Loucy (cell line): Measurements from ENCODE around the gene FNDC3A.

ENCODE experiments used
- H2AFZ ChIP-seq: fragments of 200-600 bp; sonication (generic); 2 replicates; pipeline ENCODE4 v1.6.0; 2016; ENCODE audit warnings: antibody characterized with exemption, mild to moderate bottlenecking, low read length, moderate library complexity
- H3F3A ChIP-seq: fragments of 200-600 bp; 2 replicates; pipeline ENCODE4 v1.6.0; 2016; ENCODE audit warnings: antibody characterized with exemption, low read depth, mild to moderate bottlenecking
- H3K27me3 ChIP-seq: fragments of 200-600 bp; sonication (generic); 2 replicates; pipeline ENCODE4 v1.6.1; 2014; ENCODE audit warnings: low read length, mild to moderate bottlenecking; ENCODE audit not compliant: insufficient read depth, poor library complexity, severe bottlenecking
- H3K36me3 ChIP-seq: fragments of 200-600 bp; sonication (generic); 2 replicates; pipeline ENCODE4 v1.6.1; 2016; ENCODE audit warnings: low read length; ENCODE audit not compliant: insufficient read depth
- H3K4me1 ChIP-seq: fragments of 200-600 bp; sonication (generic); 2 replicates; pipeline ENCODE4 v1.5.1; 2014; ENCODE audit warnings: low read length, mild to moderate bottlenecking; ENCODE audit not compliant: insufficient read depth, poor library complexity, severe bottlenecking
- H3K4me2 ChIP-seq: fragments of 200-600 bp; sonication (generic); 2 replicates; pipeline ENCODE4 v1.6.0; 2014; ENCODE audit warnings: antibody characterized with exemption, low read length, low read depth, mild to moderate bottlenecking; ENCODE audit not compliant: poor library complexity, severe bottlenecking
- H3K4me3 ChIP-seq: fragments of 200-600 bp; sonication (generic); 2 replicates; pipeline ENCODE4 v1.5.1; 2014; ENCODE audit warnings: low read length, mild to moderate bottlenecking, mixed read lengths; ENCODE audit not compliant: poor library complexity, severe bottlenecking
- H3K79me2 ChIP-seq: fragments of 200-600 bp; sonication (generic); 2 replicates; pipeline ENCODE4 v1.6.1; 2014; ENCODE audit warnings: low read length; ENCODE audit not compliant: insufficient read depth
- H3K9ac ChIP-seq: fragments of 200-600 bp; sonication (generic); 2 replicates; pipeline ENCODE4 v1.6.0; 2014; ENCODE audit warnings: mild to moderate bottlenecking, low read depth, low read length, moderate library complexity; ENCODE audit not compliant: poor library complexity, severe bottlenecking
- H3K9me2 ChIP-seq: fragments of 200-600 bp; sonication (generic); replicated peaks from 2 replicates; pipeline ENCODE4 v1.6.1; 2016; ENCODE audit warnings: low read depth, low read length, mixed read lengths
- H3K9me3 ChIP-seq: fragments of 200-600 bp; sonication (generic); 2 replicates; pipeline ENCODE4 v1.6.1; 2014; ENCODE audit warnings: mild to moderate bottlenecking, antibody characterized with exemption, low read length, low read depth; ENCODE audit not compliant: insufficient read depth
- H4K20me1 ChIP-seq: fragments of 200-600 bp; sonication (generic); 2 replicates; pipeline ENCODE4 v1.6.0; 2014; ENCODE audit warnings: antibody characterized with exemption, low read length, mild to moderate bottlenecking; ENCODE audit not compliant: insufficient read depth, poor library complexity, severe bottlenecking
- EZH2phosphoT487 ChIP-seq: fragments of 200-600 bp; IDR thresholded peaks from 2 replicates; pipeline ENCODE4 v1.6.1; 2018; ENCODE audit warnings: antibody characterized with exemption, mild to moderate bottlenecking, moderate library complexity, borderline replicate concordance
- TF ChIP-seq, protein P1 (sequence below): fragments of 200-600 bp; sonication (generic); conservative IDR thresholded peaks from 2 replicates; pipeline ENCODE4 v1.5.1; 2014; ENCODE audit warnings: mild to moderate bottlenecking, antibody characterized with exemption, low read length

Gene FNDC3A

GRCh38 chr13:49217962-49218492, 242.3 kb downstream of the FNDC3A start:
- H3K4me3 ChIP-seq = no peak overlapping the region

GRCh38 chr13:49218493-49219051, 242.9 kb downstream of the FNDC3A start:
- Histone ChIP-seq H3K4me3 (no peak overlapping the region), H3K36me3 (no peaks in the 10 kb centered on the region), H3K79me2 (no peaks in the 10 kb centered on the region), H3F3A (no peaks in the 10 kb centered on the region), H2AFZ (no peak overlapping the region), H3K4me2 (no peak overlapping the region), H3K9me3 (no peaks in the 10 kb centered on the region), H3K4me1 (peaks cover 12% of the 10 kb centered on the region), H4K20me1 (no peaks in the 10 kb centered on the region), H3K27me3 (peaks cover 13% of the 10 kb centered on the region), H3K9me2 (no peaks in the 10 kb centered on the region), H3K9ac (no peak overlapping the region)
- no peak for TF ChIP-seq EZH2phosphoT487
- TF ChIP-seq, protein P1, sequence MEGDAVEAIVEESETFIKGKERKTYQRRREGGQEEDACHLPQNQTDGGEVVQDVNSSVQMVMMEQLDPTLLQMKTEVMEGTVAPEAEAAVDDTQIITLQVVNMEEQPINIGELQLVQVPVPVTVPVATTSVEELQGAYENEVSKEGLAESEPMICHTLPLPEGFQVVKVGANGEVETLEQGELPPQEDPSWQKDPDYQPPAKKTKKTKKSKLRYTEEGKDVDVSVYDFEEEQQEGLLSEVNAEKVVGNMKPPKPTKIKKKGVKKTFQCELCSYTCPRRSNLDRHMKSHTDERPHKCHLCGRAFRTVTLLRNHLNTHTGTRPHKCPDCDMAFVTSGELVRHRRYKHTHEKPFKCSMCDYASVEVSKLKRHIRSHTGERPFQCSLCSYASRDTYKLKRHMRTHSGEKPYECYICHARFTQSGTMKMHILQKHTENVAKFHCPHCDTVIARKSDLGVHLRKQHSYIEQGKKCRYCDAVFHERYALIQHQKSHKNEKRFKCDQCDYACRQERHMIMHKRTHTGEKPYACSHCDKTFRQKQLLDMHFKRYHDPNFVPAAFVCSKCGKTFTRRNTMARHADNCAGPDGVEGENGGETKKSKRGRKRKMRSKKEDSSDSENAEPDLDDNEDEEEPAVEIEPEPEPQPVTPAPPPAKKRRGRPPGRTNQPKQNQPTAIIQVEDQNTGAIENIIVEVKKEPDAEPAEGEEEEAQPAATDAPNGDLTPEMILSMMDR = no peak

More at GRCh38 chr13:49217962-49218492, 242.3 kb downstream of the FNDC3A start:
- Histone ChIP-seq H3K4me1 (peaks cover 12% of the 10 kb centered on the region), H2AFZ (no peak overlapping the region), H3K9ac (no peak overlapping the region), H3K4me2 (no peak overlapping the region), H3K9me2 (no peaks in the 10 kb centered on the region), H3K9me3 (no peaks in the 10 kb centered on the region), H3K79me2 (no peaks in the 10 kb centered on the region), H3K36me3 (no peaks in the 10 kb centered on the region), H3F3A (no peaks in the 10 kb centered on the region), H3K27me3 (peaks cover 13% of the 10 kb centered on the region), H4K20me1 (no peaks in the 10 kb centered on the region)
- TF ChIP-seq EZH2phosphoT487 = no peak
- TF ChIP-seq, protein P1 = no peak

DNA sequence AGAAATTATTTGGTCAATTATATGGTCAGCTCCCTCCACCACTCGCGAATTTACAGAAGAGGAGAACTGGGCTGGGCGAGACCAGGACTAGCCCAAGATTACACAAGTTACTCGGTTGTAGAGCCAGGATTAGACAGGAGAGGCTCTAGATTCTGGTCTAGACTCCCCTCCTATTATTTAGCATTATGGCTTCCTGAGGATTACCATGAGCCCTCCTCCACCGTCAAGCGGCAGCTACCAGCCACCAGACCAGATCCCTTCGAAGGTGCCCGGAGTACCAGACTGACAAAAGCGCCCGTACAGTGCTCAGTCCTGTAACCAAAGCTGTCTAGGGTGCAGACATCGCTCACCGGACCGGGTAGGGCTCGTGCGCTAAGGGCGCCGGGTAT, 243.9 kb downstream of the FNDC3A start:
- TF ChIP-seq, protein P1 = no peak
- TF ChIP-seq EZH2phosphoT487 = no peak
- peak overlapping the region; percentile 59 for H3K4me2 ChIP-seq
- no peak overlapping the region for H3K9ac ChIP-seq
- peaks cover 8% of the 10 kb centered on the region for H3K4me1 ChIP-seq
- no peaks in the 10 kb centered on the region for H4K20me1 ChIP-seq
- H3F3A ChIP-seq = no peaks in the 10 kb centered on the region
- peaks cover 13% of the 10 kb centered on the region for H3K27me3 ChIP-seq
- peak overlapping the region; percentile 61 for H3K4me3 ChIP-seq
- H3K79me2 ChIP-seq = no peaks in the 10 kb centered on the region
- H2AFZ ChIP-seq = peak overlapping the region; percentile 62; the same call in 1 of the 2 replicates
- no peaks in the 10 kb centered on the region for H3K9me2 ChIP-seq
- no peaks in the 10 kb centered on the region for H3K9me3 ChIP-seq
- H3K36me3 ChIP-seq = no peaks in the 10 kb centered on the region
